HepG2 (cell line): Measurements from ENCODE around the gene MKX. TPM values are rescaled to one million over a fixed set of nuclear protein-coding genes. Genes with fewer than 3 reads are reported as not detected.
A peak's percentile ranks its signal among the peaks of the same experiment; 100 is the strongest.

ENCODE experiments used
- ATAC-seq: fragments of 200-7000 bp; cut with Tn5 transposase; 3 replicates; pipeline ENCODE4 v1.9.1; 2020; ENCODE audit warnings: mild to moderate bottlenecking, moderate library complexity
- BruUV-seq: library from RNA; stranded (reverse); fragments of 400-500 nt; replicated peaks from 2 replicates; lab custom pipeline; 2021; lab: Mats Ljungman, UMichigan
- CTCF ChIA-PET: fragments of 300-600 bp; formaldehyde crosslinking; extraction: SDS; loops from one replicate; lab custom pipeline; 2021; ENCODE audit warnings: low total read pairs, inconsistent platforms, low intra/inter-chr PET ratio; lab: Yijun Ruan, JAX
- POLR2A ChIA-PET: fragments of 350-600 bp; sonication (Branson Sonifier 250); formaldehyde crosslinking; loops from one replicate; lab custom pipeline; 2020; ENCODE audit warnings: antibody characterized with exemption, inconsistent platforms; lab: Yijun Ruan, JAX
- DNase-seq: peaks from one replicate; pipeline ENCODE4 v3.0.0-alpha.2; 2015; ENCODE audit warnings: low spot score
- FAIRE-seq: peaks from 3 replicates; lab custom pipeline; 2011; peaks lifted over from hg19 to GRCh38; lab: Jason Lieb, UNC
- H2AFZ ChIP-seq: one replicate; pipeline ENCODE4 v1.6.1; 2011; ENCODE audit warnings: low read length, inconsistent platforms
- H3K27ac ChIP-seq: fragments of 300-600 bp; 3 replicates; pipeline ENCODE4 v1.8.0; 2011; ENCODE audit warnings: mixed run types, mild to moderate bottlenecking, mixed read lengths, low read length, inconsistent platforms; ENCODE audit not compliant: insufficient read depth; ENCODE audit errors: extremely low read length
- H3K27me3 ChIP-seq, 2 experiments: fragments of 200-600 bp in 1 of 2; 2 replicates in 1 of 2; 3 replicates in 1 of 2; pipeline versions ENCODE4 v1.6.0 to v1.8.0; 2011; ENCODE audit warnings: low read length in 2 of 2, mild to moderate bottlenecking in 2 of 2, moderate library complexity in 2 of 2, inconsistent platforms in 1 of 2; ENCODE audit not compliant: insufficient read depth in 2 of 2, control insufficient read depth in 1 of 2
- H3K36me3 ChIP-seq, 2 experiments: fragments of 200-600 bp in 1 of 2; replicated peaks in 1 of 2; 2 replicates in 1 of 2; 3 replicates in 1 of 2; pipeline versions ENCODE4 v1.5.1 to v1.8.0; 2011; ENCODE audit warnings: low read length in 2 of 2, inconsistent platforms in 1 of 2; ENCODE audit not compliant: insufficient read depth in 2 of 2, control insufficient read depth in 1 of 2
- H3K4me1 ChIP-seq: 2 replicates; pipeline ENCODE4 v1.5.1; 2012; ENCODE audit warnings: low read length, inconsistent platforms; ENCODE audit not compliant: insufficient read depth
- H3K4me2 ChIP-seq: 2 replicates; pipeline ENCODE4 v1.6.0; 2011; ENCODE audit warnings: low read depth, low read length, inconsistent platforms
- H3K4me3 ChIP-seq, 3 experiments: fragments of 200-600 bp in 1 of 3; sonication (generic), shearing (Covaris generic) in 1 of 3; replicated peaks in 1 of 3; 2 replicates each; pipeline ENCODE4 v1.5.1; 2011 to 2016; ENCODE audit warnings: low read length in 3 of 3, inconsistent platforms in 2 of 3, low read depth in 2 of 3, mild to moderate bottlenecking in 2 of 3, control low read depth in 1 of 3, mixed read lengths in 1 of 3; ENCODE audit not compliant: insufficient read depth in 1 of 3
- H3K79me2 ChIP-seq: one replicate; pipeline ENCODE4 v1.6.1; 2011; ENCODE audit warnings: low read length, inconsistent platforms; ENCODE audit not compliant: insufficient read depth
- H3K9ac ChIP-seq: 2 replicates; pipeline ENCODE4 v1.6.0; 2011; ENCODE audit warnings: mild to moderate bottlenecking, low read depth, low read length, inconsistent platforms; ENCODE audit not compliant: insufficient read depth
- H3K9me3 ChIP-seq: 2 replicates; pipeline ENCODE4 v1.5.1; 2012; ENCODE audit warnings: mild to moderate bottlenecking, low read length
- H4K20me1 ChIP-seq: 2 replicates; pipeline ENCODE4 v1.6.0; 2011; ENCODE audit warnings: inconsistent platforms, mild to moderate bottlenecking, low read length, moderate library complexity; ENCODE audit not compliant: insufficient read depth
- CCAR2 ChIP-seq: fragments of 200-400 bp; formaldehyde crosslinking; optimal IDR thresholded peaks from 2 replicates; pipeline ENCODE3; 2018; ENCODE audit warnings: low read depth, mild to moderate bottlenecking, low read length, moderate library complexity
- CEBPZ ChIP-seq: IDR thresholded peaks from 2 replicates; pipeline ENCODE4 v1.6.1; 2012; ENCODE audit warnings: low read length, improper control_type of control experiment
- DRAP1 ChIP-seq: IDR thresholded peaks from 2 replicates; pipeline ENCODE4 v1.6.1; 2016; ENCODE audit warnings: missing genetic modification reagents, missing compliant biosample characterization
- FOXA1 ChIP-seq, 2 experiments: fragments of 450-650 bp in 1 of 2; sonication (generic) in 1 of 2; formaldehyde crosslinking in 1 of 2; IDR thresholded peaks; 2 replicates each; pipeline versions ENCODE4 v1.4.0 to v1.6.1; 2016 to 2020; ENCODE audit warnings: missing genetic modification reagents in 1 of 2
- HDAC1 ChIP-seq: sonication (generic); formaldehyde crosslinking; IDR thresholded peaks from 2 replicates; pipeline ENCODE4 v1.5.1; 2020; ENCODE audit warnings: mild to moderate bottlenecking, missing genetic modification reagents
- HHEX ChIP-seq: IDR thresholded peaks from 2 replicates; pipeline ENCODE4 v1.6.1; 2016; ENCODE audit warnings: control low read depth
- NPAS2 ChIP-seq: sonication (generic); formaldehyde crosslinking; IDR thresholded peaks from 2 replicates; pipeline ENCODE4 v1.8.0; 2022; ENCODE audit warnings: mild to moderate bottlenecking, missing genetic modification reagents, borderline replicate concordance
- SIX4 ChIP-seq: sonication (generic); formaldehyde crosslinking; IDR thresholded peaks from 2 replicates; pipeline ENCODE4 v1.4.0; 2020; ENCODE audit warnings: missing genetic modification reagents
- TFAP4 ChIP-seq: sonication (generic); IDR thresholded peaks from 2 replicates; pipeline ENCODE4 v1.6.1; 2016; ENCODE audit warnings: low read depth, borderline replicate concordance
- ZBED4 ChIP-seq: sonication (generic); formaldehyde crosslinking; IDR thresholded peaks from 2 replicates; pipeline ENCODE4 v1.4.0; 2020; ENCODE audit warnings: missing genetic modification reagents, borderline replicate concordance
- ZBTB46 ChIP-seq: sonication (generic); formaldehyde crosslinking; IDR thresholded peaks from 2 replicates; pipeline ENCODE4 v1.4.0; 2020; ENCODE audit warnings: mild to moderate bottlenecking, missing genetic modification reagents, borderline replicate concordance
- ZEB1 ChIP-seq: IDR thresholded peaks from 2 replicates; pipeline ENCODE4 v1.6.1; 2012; ENCODE audit warnings: mild to moderate bottlenecking, low read depth, inconsistent platforms; ENCODE audit not compliant: insufficient replicate concordance
- WGBS: methylation state at CpG from one replicate; pipeline ENCODE4 v1.1.6; 2017; ENCODE audit warnings: low lambda C conversion rate; 5-methylcytosine and 5-hydroxymethylcytosine counted together
- in situ Hi-C: cut with HindIII; loops from 2 replicates; pipeline ENCODE4 v1.10.0; 2017; ENCODE audit warnings: low pct_unique_long_range_greater_than_20kb; ENCODE audit not compliant: extremely low pct_ligation_motif_present
- intact Hi-C: fragments of 100-400 bp; cut with micrococcal nuclease; formaldehyde crosslinking; loops from one replicate; pipeline ENCODE4 v1.10.0; 2022; ENCODE audit not compliant: unreplicated experiment
- polyA plus RNA-seq, 8 experiments: library from polyadenylated mRNA; depleted of rRNA in 3 of 8; stranded (reverse) in 7 of 8; unstranded in 1 of 8; fragments of >200 nt; fragmentation: Illumina TruSeq in 4 of 8; extraction: Trizol in 4 of 8; gene quantifications; 2 replicates each; pipeline versions ENCODE4 v1.2.1 to v1.2.3, GENCODE V29; 2011 to 2016; ENCODE audit warnings: low read depth in 4 of 8, missing spikeins in 1 of 8, mixed read lengths in 1 of 8; ENCODE audit not compliant: insufficient read depth in 1 of 8
- total RNA-seq, 5 experiments: library from RNA; depleted of rRNA; stranded (reverse); fragments of >200 nt; fragmentation: Illumina TruSeq; extraction: Trizol; gene quantifications; 2 replicates each; pipeline ENCODE4 v1.2.3, GENCODE V29; 2016; ENCODE audit warnings: low read depth in 1 of 5

MKX gene
- total and polyA plus RNA-seq, 2 of the 13 experiments (the other 11 are each of a cell fraction or from before 2014, with no cell fraction given) = not detected

- TF ChIP-seq ZBED4 (CRISPR knock-in tag) (no peak), SIX4 (CRISPR knock-in tag) (no peak), ZBTB46 (CRISPR knock-in tag) (no peak), DRAP1 (no peak), CCAR2 (no peak)
- TF ChIP-seq, all 625 proteins: peak for 0
Observed at GRCh38 chr10:27701938-27702537, 43.6 kb downstream of the MKX start (continued).

GRCh38 chr10:27699776-27700175, 45.8 kb downstream of the MKX start:
- CTCF ChIA-PET = no interaction called here
- FAIRE-seq = no peak
- no peak overlapping the region for H2AFZ ChIP-seq
- in situ Hi-C loops = no loop called here
- peaks cover 0 to 5% of the 10 kb centered on the region in 2 experiments; a peak in 1 of 5 replicates for H3K27me3 ChIP-seq
- H3K4me2 ChIP-seq = no peak overlapping the region
- H3K9me3 ChIP-seq = no peaks in the 10 kb centered on the region
- H4K20me1 ChIP-seq = no peaks in the 10 kb centered on the region
- H3K4me1 ChIP-seq = no peaks in the 10 kb centered on the region; the same call in 1 of the 2 replicates
- H3K79me2 ChIP-seq = no peaks in the 10 kb centered on the region
- H3K9ac ChIP-seq = no peak overlapping the region
- no TSS peak for BruUV-seq
- H3K4me3 ChIP-seq = no peak overlapping the region
- no peak for DNase-seq
- POLR2A ChIA-PET = no interaction called here
- 2% methylated on average over 2 of the region's 2 CpGs for WGBS
- intact Hi-C loops = no loop called here
- no peaks in the 10 kb centered on the region for H3K36me3 ChIP-seq
- H3K27ac ChIP-seq = no peak overlapping the region
- no peak for ATAC-seq
- no peak for TF ChIP-seq NPAS2 (CRISPR knock-in tag)
- TF ChIP-seq CEBPZ = no peak
- TF ChIP-seq TFAP4 = peak; percentile 75
- TF ChIP-seq ZEB1 = no peak
- no peak for TF ChIP-seq FOXA1 (IDR thresholded peaks at IDR 0.05)
- TF ChIP-seq FOXA1 (CRISPR knock-in tag; IDR thresholded peaks at IDR 0.05) = peak; percentile 31; the same call in 1 of the 2 replicates
- no peak for TF ChIP-seq HDAC1 (CRISPR knock-in tag)
- TF ChIP-seq HHEX (CRISPR knock-in tag) = no peak
